KMS-11 (cell line): ENCODE measurements around the gene SKAP2.

Experiments
- H2AFZ ChIP-seq: fragments of 200-600 bp; sonication (generic); 2 replicates; pipeline ENCODE4 v1.6.1; 2016; ENCODE audit warnings: antibody characterized with exemption, mixed run types, low read depth
- H3K27ac ChIP-seq: fragments of 200-600 bp; sonication (generic); 2 replicates; pipeline ENCODE4 v1.6.1; 2016; ENCODE audit warnings: mild to moderate bottlenecking, mixed run types
- H3K27me3 ChIP-seq: fragments of 200-600 bp; sonication (generic); 2 replicates; pipeline ENCODE4 v1.6.1; 2017; ENCODE audit warnings: mild to moderate bottlenecking, low read depth, mixed run types, moderate library complexity; ENCODE audit not compliant: insufficient read depth
- H3K36me3 ChIP-seq: fragments of 200-600 bp; sonication (generic); 2 replicates; pipeline ENCODE4 v1.6.1; 2017; ENCODE audit warnings: mild to moderate bottlenecking, mixed run types; ENCODE audit not compliant: insufficient read depth
- H3K4me1 ChIP-seq: fragments of 200-600 bp; sonication (generic); 2 replicates; pipeline ENCODE4 v1.6.1; 2016; ENCODE audit warnings: mild to moderate bottlenecking, low read depth, mixed run types; ENCODE audit not compliant: poor library complexity, severe bottlenecking
- H3K4me2 ChIP-seq: fragments of 200-600 bp; sonication (generic); 2 replicates; pipeline ENCODE4 v1.7.0; 2016; ENCODE audit warnings: mild to moderate bottlenecking, mixed run types
- H3K4me3 ChIP-seq: fragments of 200-600 bp; sonication (generic); IDR thresholded peaks from 2 replicates; pipeline ENCODE4 v1.6.1; 2017; ENCODE audit warnings: low read depth, low read length, mixed read lengths; ENCODE audit not compliant: insufficient read depth
- H3K79me2 ChIP-seq: fragments of 200-600 bp; sonication (generic); 2 replicates; pipeline ENCODE4 v1.6.1; 2016; ENCODE audit warnings: low read depth, mixed run types; ENCODE audit not compliant: insufficient read depth
- H3K9ac ChIP-seq: fragments of 200-600 bp; sonication (generic); 2 replicates; pipeline ENCODE4 v1.6.1; 2016; ENCODE audit warnings: mild to moderate bottlenecking, mixed run types
- H4K20me1 ChIP-seq: fragments of 200-600 bp; sonication (generic); 2 replicates; pipeline ENCODE4 v1.6.1; 2016; ENCODE audit warnings: mild to moderate bottlenecking, mixed run types; ENCODE audit not compliant: insufficient read depth
- TF ChIP-seq, protein P1 (sequence below): fragments of 200-600 bp; sonication (generic); conservative IDR thresholded peaks from 2 replicates; pipeline ENCODE4 v1.6.1; 2017; ENCODE audit warnings: low read depth, mild to moderate bottlenecking, antibody characterized with exemption, low read length, moderate library complexity, mixed read lengths

The SKAP2 gene

GRCh38 chr7:26860361-26860760 lies 4.0 kb downstream of the SKAP2 start:
- no peak overlapping the region for H3K27ac ChIP-seq
- peaks cover 20% of the 10 kb centered on the region for H3K4me1 ChIP-seq
- no peaks in the 10 kb centered on the region for H3K36me3 ChIP-seq
- H3K4me3 ChIP-seq = no peak overlapping the region
- H3K4me2 ChIP-seq = no peak overlapping the region
- H3K27me3 ChIP-seq = no peaks in the 10 kb centered on the region
- H3K9ac ChIP-seq = no peak overlapping the region
- H4K20me1 ChIP-seq = no peaks in the 10 kb centered on the region
- H2AFZ ChIP-seq = no peak overlapping the region
- H3K79me2 ChIP-seq = peaks cover 9% of the 10 kb centered on the region; the same call in 1 of the 2 replicates
- TF ChIP-seq, protein P1, sequence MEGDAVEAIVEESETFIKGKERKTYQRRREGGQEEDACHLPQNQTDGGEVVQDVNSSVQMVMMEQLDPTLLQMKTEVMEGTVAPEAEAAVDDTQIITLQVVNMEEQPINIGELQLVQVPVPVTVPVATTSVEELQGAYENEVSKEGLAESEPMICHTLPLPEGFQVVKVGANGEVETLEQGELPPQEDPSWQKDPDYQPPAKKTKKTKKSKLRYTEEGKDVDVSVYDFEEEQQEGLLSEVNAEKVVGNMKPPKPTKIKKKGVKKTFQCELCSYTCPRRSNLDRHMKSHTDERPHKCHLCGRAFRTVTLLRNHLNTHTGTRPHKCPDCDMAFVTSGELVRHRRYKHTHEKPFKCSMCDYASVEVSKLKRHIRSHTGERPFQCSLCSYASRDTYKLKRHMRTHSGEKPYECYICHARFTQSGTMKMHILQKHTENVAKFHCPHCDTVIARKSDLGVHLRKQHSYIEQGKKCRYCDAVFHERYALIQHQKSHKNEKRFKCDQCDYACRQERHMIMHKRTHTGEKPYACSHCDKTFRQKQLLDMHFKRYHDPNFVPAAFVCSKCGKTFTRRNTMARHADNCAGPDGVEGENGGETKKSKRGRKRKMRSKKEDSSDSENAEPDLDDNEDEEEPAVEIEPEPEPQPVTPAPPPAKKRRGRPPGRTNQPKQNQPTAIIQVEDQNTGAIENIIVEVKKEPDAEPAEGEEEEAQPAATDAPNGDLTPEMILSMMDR = no peak

GRCh38 chr7:26859720-26860119 lies 4.7 kb downstream of the SKAP2 start:
- no peak overlapping the region for H3K27ac ChIP-seq
- no peak overlapping the region for H3K4me3 ChIP-seq
- TF ChIP-seq, protein P1 = no peak
- H3K9ac ChIP-seq = no peak overlapping the region
- H4K20me1 ChIP-seq = no peaks in the 10 kb centered on the region
- peaks cover 16% of the 10 kb centered on the region for H3K4me1 ChIP-seq
- H3K36me3 ChIP-seq = no peaks in the 10 kb centered on the region
- no peak overlapping the region for H2AFZ ChIP-seq
- no peaks in the 10 kb centered on the region for H3K27me3 ChIP-seq
- H3K4me2 ChIP-seq = no peak overlapping the region
- H3K79me2 ChIP-seq = peaks cover 9% of the 10 kb centered on the region; the same call in 1 of the 2 replicates

DNA sequence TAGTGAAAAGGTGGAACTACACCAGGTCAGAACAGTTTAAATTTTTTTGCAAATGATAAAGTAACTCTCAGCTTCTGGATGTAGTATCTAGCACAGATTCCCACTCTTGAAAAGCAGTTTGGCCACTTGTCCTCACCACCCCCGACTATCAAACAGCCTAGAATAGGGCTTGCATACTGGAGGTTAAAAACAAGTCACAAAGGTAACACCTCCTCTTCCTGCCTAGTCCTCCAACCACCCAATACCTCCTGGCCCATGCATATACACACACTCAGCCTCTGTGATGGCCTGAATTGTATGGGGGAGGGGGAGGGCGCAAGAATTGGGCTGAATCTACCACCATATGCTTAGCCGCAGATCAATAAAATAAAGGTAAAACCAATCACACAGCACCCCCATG lies 5.7 kb downstream of the SKAP2 start:
- Histone ChIP-seq H4K20me1 (no peaks in the 10 kb centered on the region), H3K36me3 (no peaks in the 10 kb centered on the region), H3K9ac (no peak overlapping the region), H3K79me2 (peaks cover 9% of the 10 kb centered on the region; the same call in 1 of the 2 replicates), H3K27me3 (no peaks in the 10 kb centered on the region), H3K4me3 (no peak overlapping the region), H3K4me1 (peaks cover 16% of the 10 kb centered on the region), H2AFZ (no peak overlapping the region), H3K4me2 (no peak overlapping the region), H3K27ac (no peak overlapping the region)
- TF ChIP-seq, protein P1 = no peak

GRCh38 chr7:26858241-26858715 lies 6.1 kb downstream of the SKAP2 start:
- Histone ChIP-seq H3K27me3 (no peaks in the 10 kb centered on the region), H2AFZ (no peak overlapping the region), H3K79me2 (peaks cover 9% of the 10 kb centered on the region; the same call in 1 of the 2 replicates), H3K27ac (no peak overlapping the region), H3K4me3 (no peak overlapping the region), H4K20me1 (no peaks in the 10 kb centered on the region), H3K4me2 (no peak overlapping the region), H3K9ac (no peak overlapping the region), H3K4me1 (peaks cover 16% of the 10 kb centered on the region), H3K36me3 (no peaks in the 10 kb centered on the region)
- TF ChIP-seq, protein P1 = no peak
